ENCODE measurements around the gene SSTR4.

Gene SSTR4

GRCh38 chr20:23049201-23050075 lies 14.3 kb downstream of the SSTR4 start, which contains the start of gene THBD:
Gene THBD, minus strand, starts transcription at chr20:23049672. Its CDS starts 168 bp downstream, at chr20:23049504.
- Histone ChIP-seq H3K4me1 (ENCODE audit: insufficient read depth, low read length, poor library complexity, severe bottlenecking) (peaks cover 13% of the 10 kb centered on the region), H3K27me3 (ENCODE audit: insufficient read depth, low read length, poor library complexity, severe bottlenecking) (peaks cover 48% of the 10 kb centered on the region), H3K36me3 (ENCODE audit: insufficient read depth, low read length) (no peaks in the 10 kb centered on the region), H4K20me1 (ENCODE audit: insufficient read depth, low read length, poor library complexity, severe bottlenecking) (no peaks in the 10 kb centered on the region), H3K9me2 (replicated peaks; ENCODE audit: low read depth, low read length) (no peaks in the 10 kb centered on the region), H3K4me3 (ENCODE audit: low read length, poor library complexity, severe bottlenecking) (peak within 1 kb of the TSS; percentile 72), H3K79me2 (ENCODE audit: insufficient read depth, low read length) (no peaks in the 10 kb centered on the region), H2AFZ (ENCODE audit: low read length) (peak within 1 kb of the TSS; percentile 67), H3K9ac (ENCODE audit: low read depth, low read length, poor library complexity, severe bottlenecking) (peak within 1 kb of the TSS; percentile 5), H3K9me3 (ENCODE audit: insufficient read depth, low read depth, low read length) (no peaks in the 10 kb centered on the region), H3K4me2 (ENCODE audit: low read depth, low read length, poor library complexity, severe bottlenecking) (peak within 1 kb of the TSS; percentile 92), H3F3A (ENCODE audit: low read depth) (no peaks in the 10 kb centered on the region)
- no peak for TF ChIP-seq CTCF (conservative IDR thresholded peaks at IDR 0.05; ENCODE audit: low read length)
- no peak for TF ChIP-seq EZH2phosphoT487 (IDR thresholded peaks at IDR 0.05; ENCODE audit: borderline replicate concordance)

GRCh38 chr20:23050076-23050838 lies 15.1 kb downstream of the SSTR4 start:
- Histone ChIP-seq H3K36me3 (ENCODE audit: insufficient read depth, low read length) (no peaks in the 10 kb centered on the region), H3K4me2 (ENCODE audit: low read depth, low read length, poor library complexity, severe bottlenecking) (peak overlapping the region; percentile 92), H4K20me1 (ENCODE audit: insufficient read depth, low read length, poor library complexity, severe bottlenecking) (no peaks in the 10 kb centered on the region), H3K4me1 (ENCODE audit: insufficient read depth, low read length, poor library complexity, severe bottlenecking) (peaks cover 13% of the 10 kb centered on the region), H3K4me3 (ENCODE audit: low read length, poor library complexity, severe bottlenecking) (peak overlapping the region; percentile 72), H3K79me2 (ENCODE audit: insufficient read depth, low read length) (no peaks in the 10 kb centered on the region), H3K9me3 (ENCODE audit: insufficient read depth, low read depth, low read length) (no peaks in the 10 kb centered on the region), H2AFZ (ENCODE audit: low read length) (peak overlapping the region; percentile 67; the same call in 1 of the 2 replicates), H3K9ac (ENCODE audit: low read depth, low read length, poor library complexity, severe bottlenecking) (peak overlapping the region; percentile 5), H3K9me2 (replicated peaks; ENCODE audit: low read depth, low read length) (no peaks in the 10 kb centered on the region), H3K27me3 (ENCODE audit: insufficient read depth, low read length, poor library complexity, severe bottlenecking) (peaks cover 48% of the 10 kb centered on the region), H3F3A (ENCODE audit: low read depth) (no peaks in the 10 kb centered on the region)
- no peak for TF ChIP-seq EZH2phosphoT487 (IDR thresholded peaks at IDR 0.05; ENCODE audit: borderline replicate concordance)
- TF ChIP-seq CTCF (conservative IDR thresholded peaks at IDR 0.05; ENCODE audit: low read length): no peak

- peaks cover 13% of the 10 kb centered on the region for H3K4me1 ChIP-seq (ENCODE audit: insufficient read depth, low read length, poor library complexity, severe bottlenecking)
- no peak overlapping the region for H2AFZ ChIP-seq (ENCODE audit: low read length)
- H3K9ac ChIP-seq (ENCODE audit: low read depth, low read length, poor library complexity, severe bottlenecking): no peak overlapping the region
- no peak for TF ChIP-seq EZH2phosphoT487 (IDR thresholded peaks at IDR 0.05; ENCODE audit: borderline replicate concordance)
- TF ChIP-seq CTCF (conservative IDR thresholded peaks at IDR 0.05; ENCODE audit: low read length): peak; percentile 79
- H3K36me3 ChIP-seq (ENCODE audit: insufficient read depth, low read length): no peaks in the 10 kb centered on the region
- H3K4me3 ChIP-seq (ENCODE audit: low read length, poor library complexity, severe bottlenecking): peak overlapping the region; percentile 72
- H4K20me1 ChIP-seq (ENCODE audit: insufficient read depth, low read length, poor library complexity, severe bottlenecking): no peaks in the 10 kb centered on the region
- peak overlapping the region; percentile 92 for H3K4me2 ChIP-seq (ENCODE audit: low read depth, low read length, poor library complexity, severe bottlenecking)
- H3F3A ChIP-seq (ENCODE audit: low read depth): no peaks in the 10 kb centered on the region
- H3K27me3 ChIP-seq (ENCODE audit: insufficient read depth, low read length, poor library complexity, severe bottlenecking): peaks cover 43% of the 10 kb centered on the region
- H3K79me2 ChIP-seq (ENCODE audit: insufficient read depth, low read length): no peaks in the 10 kb centered on the region
- H3K9me3 ChIP-seq (ENCODE audit: insufficient read depth, low read depth, low read length): no peaks in the 10 kb centered on the region
- H3K9me2 ChIP-seq (replicated peaks; ENCODE audit: low read depth, low read length): no peaks in the 10 kb centered on the region
Measured at GRCh38 chr20:23050847-23051627, 15.9 kb downstream of the SSTR4 start.
